Stimulated activated CD8-positive, alpha-beta memory T cell treated with anti-CD3 and anti-CD28 coated beads, Interleukin-15, amount 100 ng/mL, for 48 hours (primary cell): ENCODE measurements around the gene IGSF22.

Experiments
- DNase-seq, 2 donors: peaks; one replicate each; pipeline ENCODE4 v3.0.0-alpha.2; 2020; ENCODE audit warnings: low read depth in 2 of 2

IGSF22 gene

DNA sequence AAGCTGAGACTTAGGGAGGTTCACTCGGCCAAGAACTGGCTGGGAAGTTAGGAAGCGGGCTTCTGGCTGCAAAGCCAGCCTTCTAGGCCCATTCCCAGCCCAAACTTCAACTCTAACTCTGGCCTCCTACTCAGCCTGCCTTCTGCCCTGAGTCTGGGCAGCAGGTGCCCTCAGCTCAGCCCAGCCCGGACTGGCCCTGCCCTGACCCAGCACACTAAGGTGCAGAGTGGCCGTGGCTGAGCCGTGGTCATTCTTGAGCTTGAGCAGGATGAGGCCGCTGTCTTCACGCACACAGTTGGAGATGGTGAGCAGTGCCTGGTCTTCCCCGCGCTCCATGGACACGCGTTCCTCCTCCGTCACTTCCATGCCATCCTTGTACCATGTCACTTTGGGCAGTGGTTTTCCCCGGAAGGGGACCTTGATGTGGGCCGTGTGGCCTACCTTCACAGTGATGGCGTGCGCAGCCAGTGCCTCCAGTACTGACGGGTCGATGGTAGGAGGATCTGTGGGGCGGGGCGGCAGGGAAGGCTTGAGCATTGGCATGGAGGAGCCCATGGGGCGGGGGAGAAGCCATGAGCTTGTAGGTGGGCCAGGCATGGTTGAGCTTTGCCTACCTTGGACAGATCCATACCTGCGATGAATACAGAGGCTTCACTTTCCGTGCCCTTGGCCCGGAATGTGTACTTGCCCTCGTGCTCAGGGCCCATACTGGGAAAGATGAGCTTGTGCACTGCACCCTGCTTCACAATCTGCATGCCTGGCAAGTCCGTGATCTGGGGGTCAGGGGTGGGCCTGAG lies 12.1 kb downstream of the IGSF22 start:
- no peak for DNase-seq

DNA sequence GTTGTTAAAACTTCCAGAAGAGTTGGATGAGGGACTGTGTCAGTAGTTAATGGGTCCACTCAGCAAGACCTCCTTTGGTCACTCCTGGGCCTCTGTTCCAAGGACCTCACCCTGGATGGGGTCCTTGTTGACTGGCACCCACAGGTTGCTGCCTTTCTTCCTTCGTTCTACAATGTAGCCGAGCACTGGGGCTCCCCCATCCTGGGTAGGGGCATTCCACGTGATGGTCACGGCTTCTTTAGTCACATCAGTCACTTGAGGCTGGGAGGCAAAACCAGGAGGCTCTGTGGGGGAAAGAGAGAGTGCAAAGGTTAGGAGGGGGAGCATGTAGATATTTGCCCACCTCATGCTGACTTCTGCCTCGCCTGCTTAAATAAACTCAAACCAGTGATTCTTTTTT lies 15.4 kb downstream of the IGSF22 start:
- no peak for DNase-seq

DNA sequence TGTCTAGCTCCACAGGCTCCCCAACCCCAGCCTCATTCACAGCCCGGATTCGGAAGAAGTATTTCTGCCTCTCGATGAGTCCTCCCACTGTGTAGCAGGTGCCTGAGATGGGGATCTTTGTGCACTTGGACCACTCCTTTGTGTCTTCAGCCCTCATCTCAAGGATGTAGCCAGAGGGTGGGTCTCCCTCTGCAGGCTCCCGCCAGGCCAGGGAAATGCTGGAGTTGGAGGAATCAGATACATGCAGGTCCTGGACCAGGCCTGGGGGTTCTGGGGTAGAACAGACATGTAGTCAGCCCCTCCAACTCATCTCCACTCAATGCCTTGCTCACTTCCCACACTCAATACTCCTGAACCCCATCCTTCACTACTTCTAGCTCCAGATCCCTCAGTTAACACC lies 16.6 kb downstream of the IGSF22 start:
- DNase-seq = no peak

DNA sequence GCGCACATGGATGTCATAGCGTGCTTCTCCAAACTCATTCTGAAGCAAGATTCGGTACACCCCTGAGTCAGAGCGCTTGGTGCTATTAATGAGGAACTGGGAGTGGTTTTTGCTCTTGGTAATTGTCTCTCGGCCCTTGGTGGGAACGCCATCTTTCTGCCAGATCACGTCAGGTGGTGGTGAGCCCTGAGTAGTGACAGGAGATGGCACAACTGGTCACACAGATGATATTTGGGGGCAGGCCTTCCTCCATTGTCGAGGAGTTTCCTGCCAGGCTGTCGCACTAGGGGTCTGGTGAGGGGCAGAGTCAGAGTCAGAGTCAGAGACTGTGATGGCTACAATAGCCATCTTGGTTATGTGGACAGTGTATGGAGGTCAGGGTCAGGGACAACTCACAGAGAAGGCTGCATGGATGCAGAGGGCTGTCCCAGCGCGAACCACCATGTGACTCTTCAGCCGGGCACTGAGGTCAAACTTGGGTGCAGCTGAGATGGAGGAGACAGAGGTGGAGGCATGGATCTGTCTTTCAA lies 18.1 kb downstream of the IGSF22 start:
- DNase-seq = no peak

DNA sequence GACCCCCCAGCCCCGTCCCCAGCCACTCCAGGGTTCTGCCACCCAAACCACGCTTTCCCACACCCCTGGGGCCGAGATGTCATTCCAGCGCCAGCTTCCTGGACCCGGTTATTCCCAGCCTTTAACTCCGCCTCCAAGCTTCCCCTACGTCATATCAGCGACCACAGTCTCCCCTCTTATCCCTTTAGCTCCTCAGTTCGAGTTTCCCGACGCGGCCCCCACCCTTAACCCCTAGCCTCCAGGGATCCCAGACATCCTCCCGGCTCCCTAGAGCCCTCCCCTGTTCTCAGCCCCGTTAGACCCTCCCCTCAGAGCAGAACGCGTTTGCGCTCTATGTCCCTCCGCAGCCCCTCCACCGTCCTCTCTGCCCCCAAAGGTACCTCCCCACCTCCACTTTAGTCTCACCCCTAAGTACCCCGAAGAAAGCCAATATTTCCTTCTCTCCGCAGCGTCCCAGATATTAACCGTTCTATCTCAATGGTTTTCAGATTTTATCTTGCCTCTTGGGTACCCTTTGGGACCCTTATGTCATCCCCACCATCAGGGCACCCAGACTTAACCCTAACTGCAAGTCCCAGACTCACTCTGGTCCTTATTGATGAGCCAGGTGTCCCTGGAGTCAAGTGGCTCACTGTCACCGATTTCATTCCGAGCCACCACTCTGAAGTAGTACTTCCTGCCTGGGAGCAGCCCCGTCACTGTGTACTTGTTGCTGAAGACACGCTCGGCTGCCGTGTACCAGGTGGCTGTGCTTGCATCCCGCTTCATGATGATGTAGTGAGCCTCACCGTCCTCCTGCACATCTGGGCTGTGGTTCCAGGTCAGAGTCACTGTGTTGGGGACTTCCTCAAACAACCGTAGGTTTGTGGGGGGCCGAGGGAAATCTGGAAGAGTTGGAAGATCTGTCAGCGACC lies 19.4 kb downstream of the IGSF22 start:
- no peak for DNase-seq

DNA sequence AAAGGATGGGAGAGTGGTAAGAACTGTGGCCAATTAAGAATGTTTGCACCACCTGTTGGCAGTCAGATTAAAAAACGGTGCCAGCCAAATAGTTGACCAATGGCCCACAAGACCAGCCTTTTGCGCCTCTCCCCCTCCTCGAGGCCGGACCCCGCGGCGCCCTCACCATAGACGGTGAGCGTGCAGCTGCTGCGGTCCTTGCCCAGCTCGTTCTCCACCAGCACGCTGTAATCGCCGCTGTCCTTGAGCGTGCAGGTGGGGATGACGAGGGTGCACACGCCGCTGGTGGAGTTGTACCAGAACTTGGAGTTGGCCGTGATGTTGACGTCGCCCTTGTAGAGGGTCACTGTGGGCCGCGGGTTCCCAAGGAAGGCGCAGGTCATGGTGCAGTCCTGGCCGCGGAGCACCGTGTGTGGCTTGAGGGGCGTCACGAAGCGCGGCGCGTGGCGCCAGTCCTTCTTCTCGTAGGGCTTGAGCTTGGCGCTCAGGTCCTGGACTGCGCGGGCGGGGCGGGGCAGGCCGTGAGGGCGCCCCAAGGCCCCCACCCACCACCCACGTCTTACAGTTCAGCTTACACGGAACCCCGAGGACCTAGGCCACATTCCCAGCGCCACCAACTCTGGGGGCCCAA lies 20.2 kb downstream of the IGSF22 start:
- no peak for DNase-seq

DNA sequence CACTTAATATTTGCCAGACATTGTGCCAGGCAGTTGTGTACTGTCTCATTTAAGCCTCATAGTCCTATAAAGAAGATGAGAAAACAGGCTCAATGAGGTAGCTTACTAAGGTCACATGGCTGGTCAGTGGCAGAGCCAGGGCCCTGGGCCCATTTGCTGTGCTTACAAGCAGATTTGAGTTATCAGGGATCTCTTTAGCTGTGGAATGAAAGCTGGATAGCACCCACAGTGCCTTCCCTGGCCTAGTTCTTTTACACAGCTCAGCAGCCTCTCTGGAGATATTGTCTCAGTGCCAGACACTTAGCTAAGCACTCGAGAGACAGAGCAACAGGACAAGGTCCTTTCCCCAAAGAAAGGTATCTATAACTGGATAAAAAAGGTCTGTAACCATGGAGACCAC lies 21.3 kb downstream of the IGSF22 start:
- no peak for DNase-seq

DNA sequence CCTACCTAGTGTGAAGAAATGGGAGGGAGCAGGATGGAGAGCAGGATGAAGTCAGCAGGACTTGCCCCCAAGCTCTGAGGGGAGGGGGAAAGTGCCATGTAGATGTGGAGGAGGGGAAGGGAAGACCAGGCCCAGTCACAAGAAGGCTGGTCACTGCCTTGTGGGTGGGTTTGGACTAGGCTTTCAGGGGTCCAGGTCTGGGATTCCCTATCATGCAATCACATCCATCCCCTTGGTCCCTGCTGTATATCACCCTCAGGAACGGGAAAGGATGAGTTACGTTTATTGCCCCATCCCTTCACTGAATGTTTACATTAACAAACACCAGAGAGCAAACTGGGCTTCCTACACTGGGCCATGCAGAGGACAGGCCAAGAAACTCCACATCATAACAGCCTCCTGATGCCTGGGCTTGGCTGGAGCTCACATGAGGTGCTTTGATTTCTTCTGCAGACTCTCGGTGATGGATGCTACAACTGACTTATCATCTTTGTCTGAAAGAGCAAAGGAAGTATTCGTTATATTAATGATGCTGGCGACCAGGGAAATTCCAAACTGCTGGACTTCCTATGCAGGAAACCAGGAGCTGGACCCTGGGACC lies 21.8 kb downstream of the IGSF22 start:
- no peak for DNase-seq

DNA sequence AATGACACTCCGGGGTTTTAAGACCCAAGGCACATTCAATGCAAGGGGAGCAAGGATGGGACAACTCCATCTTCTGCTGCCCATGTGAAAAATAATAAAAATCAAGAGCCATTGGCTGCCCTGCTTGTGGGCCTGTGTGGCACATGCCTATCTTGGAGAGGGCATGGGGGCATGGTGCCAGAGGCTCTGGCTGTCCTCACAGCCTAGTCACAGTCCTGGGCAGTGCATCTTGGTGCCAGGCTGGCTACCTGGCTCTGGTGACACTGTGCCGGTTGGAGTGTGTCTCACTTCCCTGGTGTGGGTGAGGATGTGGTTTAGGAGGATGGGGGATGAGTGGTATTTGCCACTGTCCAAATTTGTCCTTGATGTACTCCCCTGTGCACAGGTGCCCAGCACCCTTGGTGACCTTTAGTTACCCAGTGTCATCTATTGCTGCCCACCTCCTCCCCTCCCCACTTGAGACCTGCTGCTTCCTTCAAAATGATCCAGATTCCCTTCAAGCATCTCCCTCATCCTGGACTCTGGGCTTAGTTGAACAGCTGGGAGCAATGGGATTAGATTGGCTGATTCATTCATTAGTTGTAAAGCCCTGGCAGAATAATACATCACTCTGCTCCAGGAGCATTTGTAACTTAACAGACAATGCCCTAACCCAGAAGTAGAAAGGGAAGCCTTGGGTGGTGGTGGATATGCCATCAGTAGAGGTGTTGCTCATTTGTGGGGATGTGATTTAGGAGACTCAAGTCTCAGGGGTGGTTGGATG lies 22.8 kb downstream of the IGSF22 start:
- DNase-seq = no peak

DNA sequence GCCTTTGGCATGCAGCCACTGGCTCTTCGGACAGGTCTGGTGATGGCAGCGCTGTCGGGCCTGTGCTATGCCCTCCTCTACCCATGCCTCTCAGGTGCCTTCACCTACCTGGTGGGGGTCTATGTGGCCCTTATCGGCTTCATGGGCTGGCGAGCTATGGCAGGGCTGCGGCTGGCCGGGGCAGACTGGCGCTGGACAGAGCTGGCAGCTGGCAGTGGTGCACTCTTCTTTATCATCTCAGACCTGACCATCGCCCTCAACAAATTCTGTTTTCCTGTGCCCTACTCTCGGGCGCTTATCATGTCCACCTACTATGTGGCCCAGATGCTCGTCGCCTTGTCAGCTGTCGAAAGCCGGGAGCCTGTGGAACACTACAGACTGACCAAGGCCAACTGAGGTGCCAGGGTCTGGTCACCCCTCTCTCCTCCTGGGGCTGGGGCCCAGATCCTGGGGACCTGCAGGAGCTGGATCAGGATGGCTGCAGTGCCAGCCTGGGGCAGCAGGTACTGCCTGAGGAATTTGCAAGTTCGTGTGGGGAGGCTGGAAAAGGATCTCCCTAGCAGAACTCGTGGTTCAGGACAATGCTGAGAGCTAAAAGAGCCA lies 24.3 kb downstream of the IGSF22 start:
- DNase-seq = no peak

DNA sequence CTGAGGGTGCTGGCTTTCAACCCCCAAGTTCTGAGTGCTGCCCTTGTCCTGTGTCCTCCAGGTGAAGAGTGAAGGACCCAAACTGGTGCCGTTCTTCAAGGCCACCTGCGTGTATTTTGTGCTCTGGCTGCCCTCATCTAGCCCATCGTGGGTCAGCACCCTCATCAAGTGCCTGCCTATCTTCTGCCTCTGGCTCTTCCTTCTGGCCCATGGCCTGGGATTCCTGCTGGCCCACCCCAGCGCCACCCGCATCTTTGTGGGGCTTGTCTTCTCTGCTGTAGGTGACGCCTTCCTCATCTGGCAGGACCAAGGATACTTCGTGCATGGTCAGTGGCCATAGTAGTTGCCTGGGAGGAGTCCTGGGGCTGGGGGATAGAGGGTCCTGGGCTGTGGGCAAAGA lies 25.1 kb downstream of the IGSF22 start:
- no peak for DNase-seq

DNA sequence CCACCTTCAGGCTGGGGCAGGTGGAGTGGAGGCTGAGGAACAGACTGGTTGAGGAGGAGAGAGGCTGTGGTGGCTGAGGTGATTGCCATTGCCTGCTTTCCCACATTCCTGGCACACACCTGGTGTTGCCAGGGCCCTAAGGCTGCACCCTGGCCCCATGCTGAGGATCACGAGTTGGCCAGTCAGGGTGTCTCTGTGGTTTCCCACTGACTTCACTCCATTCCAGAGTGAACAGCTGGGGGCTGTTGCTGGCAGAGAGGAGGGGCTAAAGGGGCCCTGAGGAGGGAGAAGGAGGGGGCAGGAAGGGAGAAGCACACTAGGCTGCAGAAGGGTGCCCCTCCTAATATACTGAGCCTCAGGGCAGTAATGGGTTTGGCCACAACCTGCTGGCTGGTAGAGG lies 25.6 kb downstream of the IGSF22 start:
- no peak for DNase-seq

DNA sequence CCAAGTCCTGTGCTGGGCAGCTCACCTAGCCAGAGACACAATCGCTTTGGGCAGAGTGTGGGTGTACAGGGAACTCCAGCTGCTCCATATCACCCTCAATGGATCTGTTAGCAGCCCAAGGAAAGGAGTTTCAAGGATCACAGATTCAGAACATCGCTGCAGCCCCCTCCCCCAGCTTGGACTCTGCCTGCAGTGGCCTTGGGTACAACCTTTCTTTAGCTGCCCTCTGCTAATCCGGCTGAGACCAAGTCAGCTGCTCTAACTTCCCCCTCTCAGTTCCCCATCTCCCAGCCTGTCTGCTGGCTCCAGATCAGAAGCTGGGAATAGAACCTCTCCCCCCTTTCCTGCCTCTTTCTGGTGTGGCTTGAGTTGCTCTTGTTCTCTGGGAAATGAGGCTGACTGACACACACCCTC lies 26.1 kb downstream of the IGSF22 start:
- no peak for DNase-seq

DNA sequence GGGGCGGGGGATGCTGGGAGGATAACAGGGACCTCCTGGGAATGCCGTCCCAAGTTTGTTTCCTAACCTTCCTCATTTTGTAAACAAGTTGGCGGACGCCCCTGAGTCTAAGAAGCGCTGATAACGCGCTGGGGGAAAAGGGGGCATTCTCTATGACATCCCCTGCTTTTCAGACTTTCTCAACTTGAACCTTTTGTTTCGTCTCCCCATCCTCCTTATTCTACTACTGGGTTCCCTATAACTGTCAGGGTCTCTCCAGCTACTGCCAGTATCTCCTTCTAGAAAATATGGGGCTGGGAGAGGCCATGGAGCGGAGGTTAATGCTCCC lies 26.8 kb downstream of the IGSF22 start:
- no peak for DNase-seq

DNA sequence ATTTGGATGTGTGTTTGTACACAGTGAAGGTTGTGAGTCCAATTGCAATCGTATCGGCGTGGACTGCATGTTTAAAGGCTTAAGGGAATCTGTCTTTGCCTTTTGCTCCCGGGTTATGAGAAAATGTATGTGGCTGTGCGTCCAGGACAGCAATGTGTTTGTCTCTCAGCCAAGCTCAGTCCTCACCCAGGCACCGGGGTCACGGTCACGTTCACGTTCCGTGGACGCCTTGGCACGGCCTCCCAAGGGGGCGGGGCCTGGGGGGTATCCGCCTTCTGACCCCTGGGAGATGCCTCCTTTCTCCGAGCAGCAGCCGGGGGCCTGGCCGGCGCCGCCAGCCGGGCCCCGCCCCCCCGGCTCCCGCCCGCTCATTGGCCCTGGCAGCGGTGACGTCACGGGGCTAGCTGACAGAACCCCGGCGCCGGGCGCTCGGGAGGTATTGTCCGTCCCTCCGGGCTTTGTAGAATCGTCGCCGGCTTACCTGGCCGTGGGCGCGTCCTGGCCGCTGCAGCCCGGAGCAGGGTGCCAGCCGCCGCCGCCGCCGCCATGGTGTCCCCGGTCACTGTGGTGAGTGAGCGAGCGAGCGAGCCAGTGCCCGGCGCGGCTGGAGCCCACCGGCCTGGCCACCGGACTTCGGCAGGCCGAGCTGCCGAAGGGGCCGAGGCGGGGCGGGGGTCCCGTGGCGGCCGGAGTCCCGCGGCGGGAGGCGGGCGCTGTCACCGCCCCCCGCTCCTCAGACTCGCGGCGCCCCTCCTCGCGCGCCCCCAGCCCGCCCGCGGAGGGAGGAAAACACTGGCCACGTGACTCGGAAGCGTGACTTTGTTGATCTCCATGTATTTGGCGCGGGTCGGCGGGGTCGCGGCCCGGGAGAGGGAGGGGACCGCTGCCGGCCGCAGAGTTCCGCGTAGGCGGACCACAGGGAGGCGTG lies 27.4 kb downstream of the IGSF22 start, which contains the start of gene TMEM86A:
Gene TMEM86A (plus strand): TSS at position 439 of the 928 bp plus-strand sequence. CDS start 108 bp downstream, at position 547.
- peak; percentile 79 to 87 for DNase-seq

DNA sequence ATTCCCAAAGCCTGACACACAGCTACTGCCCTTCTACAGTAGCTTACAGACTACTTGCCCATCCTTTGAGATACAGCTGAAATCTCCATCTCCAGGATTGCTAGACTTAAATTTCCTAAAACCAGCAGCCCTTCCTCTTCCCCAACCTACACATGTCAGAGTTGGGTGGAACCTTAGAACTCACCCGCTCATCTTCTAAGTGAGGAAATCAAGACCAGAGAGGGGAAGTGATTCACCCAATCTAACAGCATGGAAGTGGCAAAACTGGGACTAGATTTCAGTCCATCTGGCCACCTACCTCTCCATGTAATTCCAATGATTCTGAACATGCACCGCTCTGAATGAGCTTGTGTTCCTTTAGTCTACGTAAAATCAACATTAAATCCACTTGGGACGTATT lies 28.4 kb downstream of the IGSF22 start:
- no peak for DNase-seq

DNA sequence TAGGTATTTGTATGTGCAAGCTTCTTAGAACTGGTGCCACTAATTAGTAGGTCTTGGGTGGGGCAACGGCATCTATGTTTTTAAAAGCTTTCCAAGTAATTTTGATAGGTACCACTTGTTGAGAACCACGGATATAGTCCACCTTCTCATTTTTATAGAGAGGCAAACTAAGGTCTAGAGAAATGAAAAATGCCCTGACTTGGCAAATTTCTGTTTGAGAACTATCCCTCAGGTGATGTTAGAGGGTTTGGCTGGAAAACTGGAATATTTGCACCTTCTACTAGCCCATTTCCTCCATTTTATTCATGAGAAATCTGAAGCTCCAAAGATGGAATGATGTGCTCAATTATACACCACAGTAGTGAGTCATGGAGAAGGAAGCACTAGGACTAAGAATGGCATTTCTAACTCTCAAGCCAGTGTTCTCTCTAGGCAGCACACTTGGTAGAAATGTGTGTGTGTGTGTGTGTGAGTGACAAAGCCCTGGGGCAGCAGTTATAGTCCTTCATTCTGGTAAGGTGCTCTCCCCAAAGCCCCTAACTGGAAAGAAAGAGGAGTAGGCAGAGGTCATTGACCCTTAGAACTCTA lies 29.3 kb downstream of the IGSF22 start:
- DNase-seq = no peak

DNA sequence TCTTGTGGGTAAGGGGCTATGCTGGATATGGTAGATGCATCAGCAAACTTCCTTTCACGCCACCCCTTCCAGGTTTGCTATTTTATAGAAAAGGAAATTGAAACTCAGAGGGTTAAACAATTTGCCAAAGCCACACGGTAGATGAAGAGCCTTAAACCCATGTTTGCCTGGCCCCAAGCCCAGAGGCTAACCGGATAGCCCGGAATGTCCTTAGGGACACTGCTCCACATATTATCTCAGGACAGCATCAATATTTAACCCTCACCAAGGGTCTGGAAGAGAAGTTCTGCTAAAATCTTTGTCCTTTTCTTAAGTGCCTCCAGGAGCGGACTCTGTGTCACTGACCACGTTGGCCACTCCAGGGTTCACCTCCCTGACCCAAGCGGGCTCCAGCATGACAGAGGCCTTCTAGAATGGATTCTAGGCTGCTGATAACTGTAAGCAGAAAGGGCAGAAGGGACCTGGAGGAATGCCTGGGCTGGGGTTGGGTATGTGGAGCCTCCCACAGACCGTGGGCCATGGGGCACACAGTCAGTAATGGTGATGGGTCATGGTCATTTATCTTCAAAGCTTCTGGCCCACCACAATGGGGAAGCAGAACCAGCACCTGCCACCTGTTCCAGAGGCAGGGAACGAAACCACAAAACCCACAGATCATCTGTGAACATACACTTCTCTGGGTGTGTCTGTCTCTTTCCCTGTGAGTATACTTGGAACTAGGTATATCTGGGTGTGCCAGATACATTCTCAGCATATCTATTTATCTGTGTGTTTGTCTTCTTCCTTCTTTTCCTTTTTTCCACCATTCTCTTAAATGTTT lies 32.8 kb downstream of the IGSF22 start:
- no peak for DNase-seq
